Ascending aorta (tissue), 2 donors: ENCODE results near the gene KCNQ2. TPM values are rescaled to one million over a fixed set of nuclear protein-coding genes. Genes with fewer than 3 reads are reported as not detected.
"Not testable (repeated sequence)": the region's sequence is repeated elsewhere in the genome, so short reads cannot be mapped to it uniquely, and the experiment has no call there.

Experiments
- DNase-seq, 2 donors: peaks; one replicate each; pipeline ENCODE4 v3.0.0-alpha.2; 2019; ENCODE audit warnings: low spot score in 2 of 2
- H3K27ac ChIP-seq, 2 donors: fragments of 200-600 bp; sonication (generic); one replicate each; pipeline ENCODE4 v1.5.1; 2016 to 2017; ENCODE audit warnings: mild to moderate bottlenecking in 1 of 2
- H3K27me3 ChIP-seq: fragments of 200-600 bp; sonication (generic); one replicate; pipeline ENCODE4 v1.5.1; 2017
- H3K36me3 ChIP-seq, 2 donors: fragments of 200-600 bp; sonication (generic); one replicate each; pipeline ENCODE4 v1.5.1; 2016
- H3K4me1 ChIP-seq, 2 donors: fragments of 200-600 bp; sonication (generic); one replicate each; pipeline ENCODE4 v1.5.1; 2016 to 2017; ENCODE audit warnings: mild to moderate bottlenecking in 1 of 2
- H3K4me3 ChIP-seq, 2 donors: fragments of 200-600 bp; sonication (generic); one replicate each; pipeline ENCODE4 v1.5.1; 2016 to 2017; ENCODE audit warnings: mild to moderate bottlenecking in 1 of 2
- H3K9me3 ChIP-seq, 2 donors: fragments of 200-600 bp; sonication (generic); one replicate each; pipeline ENCODE4 v1.5.1; 2016
- CTCF ChIP-seq, 3 experiments: fragments of 200-600 bp in 2 of 3; fragments of 450-650 bp in 1 of 3; sonication (generic) in 2 of 3; IDR thresholded peaks; one replicate each; pipeline ENCODE4 v1.5.1; 2016 to 2019; ENCODE audit warnings: antibody characterized with exemption in 3 of 3, mild to moderate bottlenecking in 1 of 3, moderate library complexity in 1 of 3
- intact Hi-C: fragments of 100-400 bp; cut with DNase I; formaldehyde crosslinking; loops from one replicate; pipeline ENCODE4 v1.15.1; 2023
- total RNA-seq: library from RNA; depleted of rRNA; stranded (reverse); fragments of >200 nt; gene quantifications from one replicate; pipeline ENCODE4 v1.1.0, GENCODE V29; 2016

The KCNQ2 gene
- total RNA-seq, 1 donor from 2014 or later, result not detected

GRCh38 chr20:63483834-63484233 is 11.4 kb upstream of the KCNQ2 start:
- no peaks in the 10 kb centered on the region for H3K4me1 ChIP-seq
- DNase-seq, result no peak
- no peaks in the 10 kb centered on the region for H3K9me3 ChIP-seq
- no peak overlapping the region for H3K27ac ChIP-seq
- H3K4me3 ChIP-seq, result no peak overlapping the region
- TF ChIP-seq CTCF (IDR thresholded peaks at IDR 0.05), result no peak
- no peaks in the 10 kb centered on the region for H3K36me3 ChIP-seq
- peaks cover 4% of the 10 kb centered on the region for H3K27me3 ChIP-seq
- intact Hi-C loops, result no loop called here

GRCh38 chr20:63482021-63482587 is 9.6 kb upstream of the KCNQ2 start:
- H3K27me3 ChIP-seq, result no peaks in the 10 kb centered on the region
- no peak for TF ChIP-seq CTCF (IDR thresholded peaks at IDR 0.05)

GRCh38 chr20:63481503-63481902 is 9.0 kb upstream of the KCNQ2 start:
- no peaks in the 10 kb centered on the region for H3K4me1 ChIP-seq
- no peaks in the 10 kb centered on the region for H3K36me3 ChIP-seq
- intact Hi-C loops, result no loop called here
- TF ChIP-seq CTCF (IDR thresholded peaks at IDR 0.05), result no peak
- H3K9me3 ChIP-seq, result no peaks in the 10 kb centered on the region
- no peaks in the 10 kb centered on the region for H3K27me3 ChIP-seq
- no peak for DNase-seq
- H3K27ac ChIP-seq, result no peak overlapping the region
- H3K4me3 ChIP-seq, result no peak overlapping the region

More at GRCh38 chr20:63482021-63482587, 9.6 kb upstream of the KCNQ2 start:
- Histone ChIP-seq H3K27ac (no peak overlapping the region), H3K9me3 (no peaks in the 10 kb centered on the region), H3K36me3 (no peaks in the 10 kb centered on the region), H3K4me3 (no peak overlapping the region), H3K4me1 (no peaks in the 10 kb centered on the region)
- DNase-seq, result no peak
- intact Hi-C loops, result no loop called here

- H3K4me3 ChIP-seq, H3K27me3 ChIP-seq, H3K36me3 ChIP-seq, H3K27ac ChIP-seq, DNase-seq, intact Hi-C loops, H3K9me3 ChIP-seq, H3K4me1 ChIP-seq: not testable (repeated sequence)
These were observed 7.4 kb upstream of the KCNQ2 start for GRCh38 chr20:63479695-63480419.

GRCh38 chr20:63478346-63479302 is 6.2 kb upstream of the KCNQ2 start:
- no peak for TF ChIP-seq CTCF (IDR thresholded peaks at IDR 0.05)
- DNase-seq, result no peak
- H3K27ac ChIP-seq, result no peak overlapping the region
- H3K27me3 ChIP-seq, result no peaks in the 10 kb centered on the region
- intact Hi-C loops, result no loop called here
- no peaks in the 10 kb centered on the region for H3K9me3 ChIP-seq
- no peaks in the 10 kb centered on the region for H3K4me1 ChIP-seq
- no peak overlapping the region for H3K4me3 ChIP-seq
- H3K36me3 ChIP-seq, result no peaks in the 10 kb centered on the region

- Histone ChIP-seq H3K9me3 (no peaks in the 10 kb centered on the region), H3K27ac (no peak overlapping the region), H3K27me3 (no peaks in the 10 kb centered on the region), H3K4me3 (no peak overlapping the region), H3K4me1 (no peaks in the 10 kb centered on the region), H3K36me3 (no peaks in the 10 kb centered on the region)
- intact Hi-C loops, result no loop called here
- no peak for DNase-seq
- TF ChIP-seq CTCF (IDR thresholded peaks at IDR 0.05), result no peak
These were observed 5.5 kb upstream of the KCNQ2 start for GRCh38 chr20:63477944-63478343.
